Measurements from ENCODE around the gene CCDC106.

DNA sequence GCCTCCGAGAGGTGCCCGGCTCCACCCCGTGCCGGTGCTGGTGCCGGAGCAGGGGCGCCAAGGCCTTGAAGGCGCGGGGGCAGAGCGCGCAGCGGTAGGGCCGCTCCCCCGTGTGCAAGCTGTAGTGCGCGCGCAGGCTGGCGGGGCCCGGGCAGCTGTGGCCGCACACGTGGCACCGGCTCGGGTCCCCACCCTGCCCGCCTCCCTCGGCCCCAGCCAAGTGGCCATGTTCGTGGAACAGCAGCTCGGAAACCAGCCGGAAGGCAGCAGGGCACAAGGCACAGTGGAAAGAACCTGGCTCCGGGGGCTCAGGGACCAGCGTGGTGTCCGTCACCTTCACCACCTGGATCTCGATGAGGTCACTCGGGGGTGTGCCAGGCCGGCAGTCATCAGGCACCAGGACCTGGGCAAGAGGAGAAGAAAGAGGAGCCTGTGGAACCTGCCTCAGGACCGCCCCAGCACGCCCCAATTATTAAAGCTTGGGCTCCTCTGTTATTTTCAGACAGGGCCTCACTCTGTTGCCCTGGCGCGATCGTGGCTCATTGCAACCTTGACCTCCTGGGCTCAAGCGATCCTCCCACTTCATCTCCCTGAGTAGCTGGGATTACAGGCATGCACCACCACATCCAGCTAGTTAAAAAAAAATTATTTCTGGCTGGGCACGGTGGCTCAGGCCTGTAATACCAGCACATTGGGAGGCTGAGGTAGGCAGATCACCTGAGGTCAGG lies 25.6 kb upstream of the CCDC106 start:
- TF ChIP-seq, protein P1, sequence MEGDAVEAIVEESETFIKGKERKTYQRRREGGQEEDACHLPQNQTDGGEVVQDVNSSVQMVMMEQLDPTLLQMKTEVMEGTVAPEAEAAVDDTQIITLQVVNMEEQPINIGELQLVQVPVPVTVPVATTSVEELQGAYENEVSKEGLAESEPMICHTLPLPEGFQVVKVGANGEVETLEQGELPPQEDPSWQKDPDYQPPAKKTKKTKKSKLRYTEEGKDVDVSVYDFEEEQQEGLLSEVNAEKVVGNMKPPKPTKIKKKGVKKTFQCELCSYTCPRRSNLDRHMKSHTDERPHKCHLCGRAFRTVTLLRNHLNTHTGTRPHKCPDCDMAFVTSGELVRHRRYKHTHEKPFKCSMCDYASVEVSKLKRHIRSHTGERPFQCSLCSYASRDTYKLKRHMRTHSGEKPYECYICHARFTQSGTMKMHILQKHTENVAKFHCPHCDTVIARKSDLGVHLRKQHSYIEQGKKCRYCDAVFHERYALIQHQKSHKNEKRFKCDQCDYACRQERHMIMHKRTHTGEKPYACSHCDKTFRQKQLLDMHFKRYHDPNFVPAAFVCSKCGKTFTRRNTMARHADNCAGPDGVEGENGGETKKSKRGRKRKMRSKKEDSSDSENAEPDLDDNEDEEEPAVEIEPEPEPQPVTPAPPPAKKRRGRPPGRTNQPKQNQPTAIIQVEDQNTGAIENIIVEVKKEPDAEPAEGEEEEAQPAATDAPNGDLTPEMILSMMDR (conservative IDR thresholded peaks at IDR 0.05; ENCODE audit: low read length): no peak
- TF ChIP-seq EZH2phosphoT487 (IDR thresholded peaks at IDR 0.05; ENCODE audit: borderline replicate concordance, low read depth, low read length): no peak

Data from OCI-LY7 (cell line).